ENCODE results near the gene TBCD.
"Not testable (repeated sequence)": the region's sequence is repeated elsewhere in the genome, so short reads cannot be mapped to it uniquely, and the experiment has no call there.

The TBCD gene

GRCh38 chr17:82957961-82958561 lies 206.2 kb downstream of the TBCD start:
- no peak for DNase-seq (ENCODE audit: low read depth)

GRCh38 chr17:82959242-82959930 lies 207.5 kb downstream of the TBCD start:
- DNase-seq (ENCODE audit: low read depth) = no peak

GRCh38 chr17:82959990-82960418 lies 208.1 kb downstream of the TBCD start:
- no peak for DNase-seq (ENCODE audit: low read depth)

- no peak for DNase-seq (ENCODE audit: low read depth)
These were observed 208.8 kb downstream of the TBCD start for GRCh38 chr17:82960419-82961271.

GRCh38 chr17:82961366-82962162 lies 209.7 kb downstream of the TBCD start:
- DNase-seq (ENCODE audit: low read depth) = no peak

- no peak for DNase-seq (ENCODE audit: low read depth)
These were observed 210.4 kb downstream of the TBCD start for GRCh38 chr17:82962163-82962720.

- DNase-seq (ENCODE audit: low read depth) = no peak
These were observed 211.5 kb downstream of the TBCD start for GRCh38 chr17:82963104-82963950.

GRCh38 chr17:82964451-82964850 lies 212.6 kb downstream of the TBCD start:
- not testable (repeated sequence) for DNase-seq (ENCODE audit: low read depth)

GRCh38 chr17:82964851-82965341 lies 213.0 kb downstream of the TBCD start:
- no peak for DNase-seq (ENCODE audit: low read depth)

- DNase-seq (ENCODE audit: low read depth) = no peak
These were observed 213.5 kb downstream of the TBCD start for GRCh38 chr17:82965371-82965770.

GRCh38 chr17:82966415-82966814 lies 214.6 kb downstream of the TBCD start:
- DNase-seq (ENCODE audit: low read depth) = no peak

GRCh38 chr17:82967268-82968032 lies 215.6 kb downstream of the TBCD start:
- DNase-seq (ENCODE audit: low read depth) = no peak

GRCh38 chr17:82968033-82968841 lies 216.4 kb downstream of the TBCD start:
- DNase-seq (ENCODE audit: low read depth) = not testable (repeated sequence)

- no peak for DNase-seq (ENCODE audit: low read depth)
These were observed 218.2 kb downstream of the TBCD start for GRCh38 chr17:82970067-82970466.

GRCh38 chr17:82970818-82971590 lies 219.1 kb downstream of the TBCD start:
- no peak for DNase-seq (ENCODE audit: low read depth)

- no peak for DNase-seq (ENCODE audit: low read depth)
These were observed 221.0 kb downstream of the TBCD start for GRCh38 chr17:82972836-82973372.

GRCh38 chr17:82973456-82974135 lies 221.7 kb downstream of the TBCD start:
- no peak for DNase-seq (ENCODE audit: low read depth)

Data from CMK (cell line).